H1 (cell line): Measurements from ENCODE around the gene MYRF. TPM values are rescaled to one million over a fixed set of nuclear protein-coding genes. Genes with fewer than 3 reads are reported as not detected.

Experiments
- HDAC6 ChIP-seq: IDR thresholded peaks from one replicate; pipeline ENCODE4 v1.7.1; 2012; ENCODE audit warnings: low read depth, mild to moderate bottlenecking, inconsistent platforms, low read length, moderate library complexity
- NRF1 ChIP-seq: IDR thresholded peaks from 2 replicates; pipeline ENCODE4 v1.6.1; 2011; ENCODE audit warnings: mild to moderate bottlenecking, low read depth, low read length, improper control_type of control experiment
- POU5F1 ChIP-seq: IDR thresholded peaks from 2 replicates; pipeline ENCODE4 v1.6.1; 2011; ENCODE audit warnings: low read depth, mild to moderate bottlenecking, low read length, moderate library complexity
- RNF2 ChIP-seq: fragments of 200-900, 300-1000 bp; sonication (generic); IDR thresholded peaks from 2 replicates; pipeline ENCODE4 v1.7.1; 2016; ENCODE audit warnings: borderline replicate concordance, low read depth, mild to moderate bottlenecking, antibody characterized with exemption, low read length; ENCODE audit not compliant: poor library complexity, severe bottlenecking; ENCODE audit errors: missing control alignments
- SAP30 ChIP-seq: fragments of 300-600 bp; sonication (generic); IDR thresholded peaks from 2 replicates; pipeline ENCODE4 v1.7.1; 2012; ENCODE audit warnings: low read length, moderate library complexity, mild to moderate bottlenecking, inconsistent platforms; ENCODE audit not compliant: insufficient read depth, insufficient replicate concordance
- SUZ12 ChIP-seq: fragments of 200-600 bp; sonication (generic); IDR thresholded peaks from 2 replicates; pipeline ENCODE4 v1.6.1; 2012; ENCODE audit warnings: mild to moderate bottlenecking, inconsistent platforms, low read length, moderate library complexity, mixed read lengths
- polyA plus RNA-seq, 7 experiments: library from polyadenylated mRNA; depleted of rRNA in 3 of 7; stranded (reverse) in 5 of 7; unstranded in 2 of 7; fragments of >200 nt in 5 of 7; fragments of 200-250 nt in 2 of 7; gene quantifications; 1 replicate in 5 of 7; 2 replicates in 1 of 7; 4 replicates in 1 of 7; pipeline versions ENCODE4 v1.2.1 to v1.2.3, GENCODE V29; 2011 to 2013; ENCODE audit warnings: missing spikeins in 2 of 7, mixed read lengths in 2 of 7
- total RNA-seq: library from RNA; stranded (reverse); fragmentation: NEBNext Ultra II Directional; extraction: Animal tissue kit (Norgen Biotek cat#: 25700); gene quantifications from 2 replicates; pipeline ENCODE4 v1.2.1, GENCODE V29; 2021

Gene MYRF
- total and polyA plus RNA-seq, 2 of the 8 experiments (the other 6 are each of a cell fraction or from before 2014, with no cell fraction given): 6.0 to 6.1 TPM

- TF ChIP-seq RNF2 (no peak), NRF1 (no peak), POU5F1 (no peak), SAP30 (no peak), SUZ12 (no peak), HDAC6 (no peak)
Observed at GRCh38 chr11:61715867-61716266, 36.6 kb upstream of the MYRF start (continued).
